Endothelial cell (in vitro differentiated cells): ENCODE data around the gene LAMC2. TPM values are rescaled to one million over a fixed set of nuclear protein-coding genes. Genes with fewer than 3 reads are reported as not detected.

Experiments
- DNase-seq: peaks from one replicate; pipeline ENCODE4 v3.0.0; 2021; ENCODE audit warnings: low spot score
- H3K27ac Mint-ChIP-seq: one replicate; pipeline ENCODE4 v1.8.0; 2021; ENCODE audit warnings: mixed read lengths, inconsistent platforms; ENCODE audit not compliant: unreplicated experiment
- H3K27me3 Mint-ChIP-seq: one replicate; pipeline ENCODE4 v1.8.0; 2021; ENCODE audit warnings: mild to moderate bottlenecking, moderate library complexity, mixed read lengths, inconsistent platforms; ENCODE audit not compliant: unreplicated experiment
- H3K36me3 Mint-ChIP-seq: one replicate; pipeline ENCODE4 v1.8.0; 2021; ENCODE audit warnings: mild to moderate bottlenecking, low read depth, mixed read lengths, inconsistent platforms; ENCODE audit not compliant: unreplicated experiment
- H3K4me1 Mint-ChIP-seq: one replicate; pipeline ENCODE4 v1.8.0; 2021; ENCODE audit warnings: mild to moderate bottlenecking, mixed read lengths, inconsistent platforms; ENCODE audit not compliant: unreplicated experiment
- H3K4me3 Mint-ChIP-seq: one replicate; pipeline ENCODE4 v1.8.0; 2021; ENCODE audit warnings: mild to moderate bottlenecking, mixed read lengths, inconsistent platforms; ENCODE audit not compliant: unreplicated experiment
- H3K9me3 Mint-ChIP-seq: one replicate; pipeline ENCODE4 v1.8.0; 2021; ENCODE audit warnings: mixed read lengths, inconsistent platforms; ENCODE audit not compliant: unreplicated experiment
- total RNA-seq: library from RNA; stranded (reverse); fragmentation: NEBNext Ultra II Directional; extraction: Animal tissue kit (Norgen Biotek cat#: 25700); gene quantifications from one replicate; pipeline ENCODE4 v1.2.1, GENCODE V29; 2021; ENCODE audit not compliant: unreplicated experiment
- TF ChIP-seq, protein P1 (sequence below): fragments of 200-600 bp; sonication (generic); IDR thresholded peaks from one replicate; pipeline ENCODE4 v1.5.0; 2021; ENCODE audit warnings: antibody characterized with exemption; ENCODE audit not compliant: unreplicated experiment

LAMC2 gene
- total RNA-seq, 1 donor from 2014 or later, result 2.3 TPM

DNA sequence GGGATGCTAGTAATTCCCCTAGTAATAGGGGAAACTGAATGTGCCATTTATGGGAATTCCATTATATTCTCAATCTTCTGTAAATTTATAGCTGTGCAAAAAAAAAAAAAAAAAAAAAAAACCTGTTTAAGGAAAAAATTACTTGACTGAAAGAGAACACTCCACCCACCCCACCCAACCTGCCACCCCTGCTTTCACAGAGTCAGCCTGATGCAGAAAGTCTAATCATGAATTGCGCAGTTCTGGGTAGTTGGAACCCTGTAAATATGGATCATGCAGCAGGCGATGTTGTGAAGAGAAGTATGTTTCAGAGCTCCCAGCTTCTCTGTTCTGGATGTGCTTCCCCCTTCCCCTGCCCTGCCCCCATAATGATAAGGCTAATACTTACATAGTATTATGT, 19.6 kb upstream of the LAMC2 start:
- H3K36me3 Mint-ChIP-seq, result no peaks in the 10 kb centered on the region
- TF ChIP-seq, protein P1, sequence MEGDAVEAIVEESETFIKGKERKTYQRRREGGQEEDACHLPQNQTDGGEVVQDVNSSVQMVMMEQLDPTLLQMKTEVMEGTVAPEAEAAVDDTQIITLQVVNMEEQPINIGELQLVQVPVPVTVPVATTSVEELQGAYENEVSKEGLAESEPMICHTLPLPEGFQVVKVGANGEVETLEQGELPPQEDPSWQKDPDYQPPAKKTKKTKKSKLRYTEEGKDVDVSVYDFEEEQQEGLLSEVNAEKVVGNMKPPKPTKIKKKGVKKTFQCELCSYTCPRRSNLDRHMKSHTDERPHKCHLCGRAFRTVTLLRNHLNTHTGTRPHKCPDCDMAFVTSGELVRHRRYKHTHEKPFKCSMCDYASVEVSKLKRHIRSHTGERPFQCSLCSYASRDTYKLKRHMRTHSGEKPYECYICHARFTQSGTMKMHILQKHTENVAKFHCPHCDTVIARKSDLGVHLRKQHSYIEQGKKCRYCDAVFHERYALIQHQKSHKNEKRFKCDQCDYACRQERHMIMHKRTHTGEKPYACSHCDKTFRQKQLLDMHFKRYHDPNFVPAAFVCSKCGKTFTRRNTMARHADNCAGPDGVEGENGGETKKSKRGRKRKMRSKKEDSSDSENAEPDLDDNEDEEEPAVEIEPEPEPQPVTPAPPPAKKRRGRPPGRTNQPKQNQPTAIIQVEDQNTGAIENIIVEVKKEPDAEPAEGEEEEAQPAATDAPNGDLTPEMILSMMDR, result no peak

DNA sequence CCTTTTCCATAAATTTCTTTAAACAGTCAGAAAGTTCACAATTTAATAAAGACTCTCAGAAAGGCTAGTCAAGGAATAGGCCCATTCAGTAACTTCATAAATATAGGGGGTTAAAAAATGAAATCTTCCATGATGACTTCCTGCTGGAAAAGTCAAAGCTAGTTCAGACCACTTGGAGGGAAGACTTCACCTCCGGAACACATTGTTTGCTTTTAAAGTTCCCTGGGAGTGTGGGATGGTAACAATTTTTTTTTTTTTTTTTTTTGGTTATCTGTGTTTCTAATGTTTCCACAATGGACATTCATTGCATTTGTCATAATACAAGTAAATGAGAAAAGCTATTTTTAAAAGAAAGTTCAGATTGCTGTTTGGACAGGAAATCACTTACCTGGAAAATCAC, 18.4 kb upstream of the LAMC2 start:
- Mint-ChIP-seq H3K36me3 (no peaks in the 10 kb centered on the region), H3K4me1 (no peaks in the 10 kb centered on the region), H3K27ac (no peak overlapping the region), H3K27me3 (no peaks in the 10 kb centered on the region), H3K9me3 (no peaks in the 10 kb centered on the region), H3K4me3 (no peak overlapping the region)
- TF ChIP-seq, protein P1, result no peak
- DNase-seq, result no peak

More for the DNA sequence above, 19.6 kb upstream of the LAMC2 start:
- no peak overlapping the region for H3K27ac Mint-ChIP-seq
- no peak overlapping the region for H3K4me3 Mint-ChIP-seq
- no peaks in the 10 kb centered on the region for H3K27me3 Mint-ChIP-seq
- DNase-seq, result no peak
- H3K9me3 Mint-ChIP-seq, result no peaks in the 10 kb centered on the region
- H3K4me1 Mint-ChIP-seq, result no peaks in the 10 kb centered on the region

DNA sequence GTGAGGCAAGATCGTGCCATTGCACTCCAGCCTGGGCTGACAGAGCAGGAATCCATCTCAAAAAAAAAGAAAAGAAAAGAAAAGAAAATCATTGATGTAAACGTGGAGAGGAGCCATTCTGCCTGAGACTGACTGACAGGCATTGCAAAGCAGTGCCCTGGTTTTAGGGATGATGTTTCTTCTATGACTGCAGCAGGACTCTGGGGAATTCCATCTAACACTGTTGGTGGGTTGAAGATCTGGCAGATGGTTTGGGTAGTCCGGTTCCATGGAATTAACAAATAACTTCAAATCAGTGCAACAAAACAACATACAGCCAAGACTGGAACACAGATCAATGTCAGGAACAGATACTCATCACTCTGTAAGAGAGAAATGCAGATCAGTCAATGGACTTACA, 17.8 kb upstream of the LAMC2 start:
- TF ChIP-seq, protein P1, result no peak
- H3K4me1 Mint-ChIP-seq, result no peaks in the 10 kb centered on the region
- no peaks in the 10 kb centered on the region for H3K9me3 Mint-ChIP-seq
- DNase-seq, result no peak
- no peaks in the 10 kb centered on the region for H3K36me3 Mint-ChIP-seq
- no peak overlapping the region for H3K27ac Mint-ChIP-seq
- H3K4me3 Mint-ChIP-seq, result no peak overlapping the region
- no peaks in the 10 kb centered on the region for H3K27me3 Mint-ChIP-seq

DNA sequence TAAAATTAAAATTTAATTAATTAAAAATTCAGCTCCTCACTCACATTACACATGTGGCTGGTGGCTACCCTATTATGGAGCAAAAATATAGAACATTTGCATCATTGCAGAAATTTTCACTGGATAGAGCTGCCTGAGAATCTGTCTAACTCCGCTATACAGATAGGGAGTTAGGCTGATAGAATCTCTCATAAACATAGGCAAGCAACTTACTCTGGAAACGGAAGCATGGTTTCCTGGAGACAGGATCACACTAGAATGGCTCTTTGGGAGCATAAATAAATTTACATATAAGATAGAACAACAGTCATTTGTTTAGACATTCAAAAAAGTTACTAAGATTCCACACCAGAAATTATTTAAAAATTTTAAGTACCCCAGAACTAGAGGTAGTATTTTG, 12.2 kb upstream of the LAMC2 start:
- no peaks in the 10 kb centered on the region for H3K27me3 Mint-ChIP-seq
- no peak overlapping the region for H3K4me3 Mint-ChIP-seq
- H3K4me1 Mint-ChIP-seq, result no peaks in the 10 kb centered on the region
- no peak for DNase-seq
- H3K9me3 Mint-ChIP-seq, result no peaks in the 10 kb centered on the region
- H3K27ac Mint-ChIP-seq, result no peak overlapping the region
- TF ChIP-seq, protein P1, result no peak
- no peaks in the 10 kb centered on the region for H3K36me3 Mint-ChIP-seq

DNA sequence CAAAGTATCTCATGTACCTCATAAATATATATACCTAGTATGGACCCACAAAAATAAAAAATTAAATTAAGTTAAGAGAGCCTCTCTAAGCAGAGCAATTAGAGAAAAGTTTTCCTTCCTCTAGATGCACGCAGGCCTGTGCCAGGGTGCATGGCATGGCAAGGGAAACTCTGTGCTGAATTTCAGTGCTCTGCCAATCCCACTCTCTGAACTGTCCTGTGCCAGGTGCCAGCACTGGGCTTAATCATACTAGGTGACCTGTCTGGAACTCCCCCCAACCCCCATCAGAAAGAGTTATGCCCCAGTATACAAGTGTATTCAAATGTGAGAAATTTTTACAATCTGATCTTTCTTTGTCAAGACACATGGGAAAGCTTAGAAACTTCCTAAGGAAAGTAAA, 10.4 kb upstream of the LAMC2 start:
- Mint-ChIP-seq H3K4me3 (no peak overlapping the region), H3K9me3 (no peaks in the 10 kb centered on the region), H3K4me1 (peaks cover 3% of the 10 kb centered on the region), H3K36me3 (no peaks in the 10 kb centered on the region), H3K27me3 (no peaks in the 10 kb centered on the region), H3K27ac (no peak overlapping the region)
- TF ChIP-seq, protein P1, result no peak
- DNase-seq, result no peak
